ENCODE results near the gene FUT3. TPM values are rescaled to one million over a fixed set of nuclear protein-coding genes. Genes with fewer than 3 reads are reported as not detected.

The FUT3 gene
- polyA plus RNA-seq, 1 experiment = not detected

- POLR2A ChIA-PET = no interaction called here
These were observed 11.9 kb downstream of the FUT3 start, which contains the start of gene FUT6 for GRCh38 chr19:5839065-5840017. Gene FUT6 (minus strand): TSS chr19:5839702. CDS start chr19:5832567, 7,135 bp downstream.

GRCh38 chr19:5838353-5839064, 12.7 kb downstream of the FUT3 start:
- Histone ChIP-seq H3K27ac (ENCODE audit: low read depth, low read length) (no peak overlapping the region), H3K4me3 (ENCODE audit: low read depth, low read length) (no peak overlapping the region), H3K9me3 (ENCODE audit: control insufficient read depth, insufficient read depth, low read length) (no peaks in the 10 kb centered on the region; the same call in 1 of the 2 replicates), H3K27me3 (ENCODE audit: control insufficient read depth, insufficient read depth, low read length) (peaks cover 11% of the 10 kb centered on the region)
- DNase-seq (ENCODE audit: low read depth, low spot score) = no peak
- POLR2A ChIA-PET = no interaction called here
- CTCF ChIA-PET = interaction anchor here (2.5 kb wide), 1 partner anchor 34 kb away, joined by 10 read pairs; the partner anchor contains the start of gene NRTN
- no peak for TF ChIP-seq CTCF (IDR thresholded peaks at IDR 0.05; ENCODE audit: low read depth, low read length)

More at GRCh38 chr19:5839065-5840017, 11.9 kb downstream of the FUT3 start, which contains the start of gene FUT6:
- TF ChIP-seq CTCF (IDR thresholded peaks at IDR 0.05; ENCODE audit: low read depth, low read length) = no peak
- no peaks in the 10 kb centered on the region for H3K9me3 ChIP-seq (ENCODE audit: control insufficient read depth, insufficient read depth, low read length)
- CTCF ChIA-PET = interaction anchor here (2.5 kb wide), 1 partner anchor 35 kb away, joined by 10 read pairs; the partner anchor contains the start of gene NRTN
- no peak within 1 kb of the TSS for H3K4me3 ChIP-seq (ENCODE audit: low read depth, low read length)
- H3K27me3 ChIP-seq (ENCODE audit: control insufficient read depth, insufficient read depth, low read length) = peaks cover 11% of the 10 kb centered on the region
- H3K27ac ChIP-seq (ENCODE audit: low read depth, low read length) = no peak within 1 kb of the TSS
- DNase-seq (ENCODE audit: low read depth, low spot score) = no peak

- CTCF ChIA-PET = no interaction called here
These were observed 13.4 kb downstream of the FUT3 start for GRCh38 chr19:5837761-5838352.

GRCh38 chr19:5832527-5833216, 18.6 kb downstream of the FUT3 start:
- ChIA-PET CTCF (interaction anchor here (1.9 kb wide), 1 partner anchor 29 kb away, joined by 7 read pairs; no protein-coding TSS in a partner anchor), POLR2A (interaction anchor here (0.7 kb wide), 1 partner anchor 1764 kb away, joined by 8 read pairs; no protein-coding TSS in a partner anchor)
- Histone ChIP-seq H3K4me3 (ENCODE audit: low read depth, low read length) (no peak overlapping the region), H3K27ac (ENCODE audit: low read depth, low read length) (no peak overlapping the region), H3K27me3 (ENCODE audit: control insufficient read depth, insufficient read depth, low read length) (no peaks in the 10 kb centered on the region), H3K9me3 (ENCODE audit: control insufficient read depth, insufficient read depth, low read length) (no peaks in the 10 kb centered on the region; the same call in 1 of the 2 replicates)
- DNase-seq (ENCODE audit: low read depth, low spot score) = no peak
- TF ChIP-seq CTCF (IDR thresholded peaks at IDR 0.05; ENCODE audit: low read depth, low read length) = no peak

More at GRCh38 chr19:5837761-5838352, 13.4 kb downstream of the FUT3 start:
- Histone ChIP-seq H3K9me3 (ENCODE audit: control insufficient read depth, insufficient read depth, low read length) (no peaks in the 10 kb centered on the region; the same call in 1 of the 2 replicates), H3K27me3 (ENCODE audit: control insufficient read depth, insufficient read depth, low read length) (peaks cover 11% of the 10 kb centered on the region), H3K27ac (ENCODE audit: low read depth, low read length) (no peak overlapping the region), H3K4me3 (ENCODE audit: low read depth, low read length) (no peak overlapping the region)
- POLR2A ChIA-PET = no interaction called here
- TF ChIP-seq CTCF (IDR thresholded peaks at IDR 0.05; ENCODE audit: low read depth, low read length) = no peak
- DNase-seq (ENCODE audit: low read depth, low spot score) = no peak

All from AG04450 (cell line).